ENCODE data around the gene RAB34.

GRCh38 chr17:28705074-28705659 lies 12.5 kb downstream of the RAB34 start:
- TF ChIP-seq EZH2 (IDR thresholded peaks at IDR 0.05; ENCODE audit: insufficient read depth, low read length) (no peak), CTCF (IDR thresholded peaks at IDR 0.05; ENCODE audit: insufficient read depth, low read depth, low read length) (no peak)
